BJ (cell line): ENCODE measurements around the gene PTGDS. TPM values are rescaled to one million over a fixed set of nuclear protein-coding genes. Genes with fewer than 3 reads are reported as not detected.

Experiments used
- CTCF ChIA-PET: fragments of 350-600 bp; formaldehyde crosslinking; extraction: SDS; loops from one replicate; lab custom pipeline; 2021; ENCODE audit warnings: antibody characterized with exemption, inconsistent platforms; lab: Yijun Ruan, JAX
- POLR2A ChIA-PET: fragments of 300-600 bp; sonication (Branson Sonifier 250); formaldehyde crosslinking; extraction: SDS; loops from one replicate; lab custom pipeline; 2021; ENCODE audit warnings: antibody characterized with exemption; lab: Charles Lee
- DNase-seq: peaks from one replicate; pipeline ENCODE4 v3.0.0-alpha.2; 2011; ENCODE audit warnings: low read depth
- H3K27me3 ChIP-seq: 2 replicates; pipeline ENCODE4 v1.6.0; 2011; ENCODE audit warnings: low read length; ENCODE audit not compliant: control insufficient read depth, insufficient read depth
- H3K36me3 ChIP-seq: 2 replicates; pipeline ENCODE4 v1.5.1; 2011; ENCODE audit warnings: low read length; ENCODE audit not compliant: control insufficient read depth, insufficient read depth
- H3K4me3 ChIP-seq: 2 replicates; pipeline ENCODE4 v1.5.1; 2011; ENCODE audit warnings: low read depth, mild to moderate bottlenecking, control low read depth, low read length
- polyA plus RNA-seq: library from polyadenylated mRNA; depleted of rRNA; stranded (reverse); fragments of >200 nt; gene quantifications from 2 replicates; pipeline ENCODE4 v1.2.3, GENCODE V29; 2011
- TF ChIP-seq, protein P1 (sequence below): IDR thresholded peaks from 2 replicates; pipeline ENCODE4 v1.5.1; 2011; ENCODE audit warnings: low read depth, mild to moderate bottlenecking, control low read depth, inconsistent platforms, low read length, moderate library complexity; ENCODE audit not compliant: insufficient read depth

PTGDS gene
- polyA plus RNA-seq, 1 experiment = 0.58 TPM

DNA sequence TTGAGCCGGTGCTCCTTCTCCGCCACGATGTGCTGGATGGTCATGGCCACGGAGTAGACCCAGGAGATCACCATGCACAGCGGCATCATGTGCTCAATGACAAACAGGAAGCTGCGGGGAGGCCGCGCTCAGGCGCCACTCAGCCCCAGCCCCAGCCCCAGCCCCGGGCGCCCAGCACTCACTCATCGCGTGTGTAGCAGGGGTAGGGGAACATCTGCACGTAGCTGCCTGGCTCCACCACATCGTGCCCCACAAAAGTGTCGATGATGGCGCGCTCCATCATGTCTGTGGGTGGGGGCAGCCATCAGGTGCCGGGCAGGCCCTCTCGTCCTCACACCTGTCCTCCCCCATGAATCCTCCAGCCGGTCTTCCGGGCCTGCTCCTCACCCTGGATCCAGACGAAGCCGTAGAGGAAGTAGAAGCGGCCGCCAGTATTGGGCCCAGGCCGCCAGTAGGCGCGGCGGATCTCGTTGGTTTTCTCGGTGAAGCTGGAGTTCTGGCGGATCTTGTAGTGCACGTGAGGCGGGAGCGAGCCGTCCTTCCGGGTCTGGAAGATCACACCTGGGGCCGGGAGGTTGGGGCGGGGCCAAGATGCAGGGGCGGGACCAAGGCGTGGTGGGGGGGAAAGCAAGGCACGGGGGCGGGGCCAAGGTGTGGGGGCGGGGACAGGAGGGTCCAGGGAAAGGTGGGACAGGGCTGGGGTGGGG, 40.6 kb downstream of the PTGDS start:
- ChIA-PET CTCF (interaction anchor here (1.2 to 10.7 kb wide), 3 partner anchors 11 to 18 kb away, joined by 3 to 50 read pairs (median 18); partner anchors contain the start of gene ABCA2), POLR2A (no interaction called here)
- H3K36me3 ChIP-seq = peaks cover 21% of the 10 kb centered on the region
- H3K27me3 ChIP-seq = no peaks in the 10 kb centered on the region
- no peak overlapping the region for H3K4me3 ChIP-seq
- TF ChIP-seq, protein P1, sequence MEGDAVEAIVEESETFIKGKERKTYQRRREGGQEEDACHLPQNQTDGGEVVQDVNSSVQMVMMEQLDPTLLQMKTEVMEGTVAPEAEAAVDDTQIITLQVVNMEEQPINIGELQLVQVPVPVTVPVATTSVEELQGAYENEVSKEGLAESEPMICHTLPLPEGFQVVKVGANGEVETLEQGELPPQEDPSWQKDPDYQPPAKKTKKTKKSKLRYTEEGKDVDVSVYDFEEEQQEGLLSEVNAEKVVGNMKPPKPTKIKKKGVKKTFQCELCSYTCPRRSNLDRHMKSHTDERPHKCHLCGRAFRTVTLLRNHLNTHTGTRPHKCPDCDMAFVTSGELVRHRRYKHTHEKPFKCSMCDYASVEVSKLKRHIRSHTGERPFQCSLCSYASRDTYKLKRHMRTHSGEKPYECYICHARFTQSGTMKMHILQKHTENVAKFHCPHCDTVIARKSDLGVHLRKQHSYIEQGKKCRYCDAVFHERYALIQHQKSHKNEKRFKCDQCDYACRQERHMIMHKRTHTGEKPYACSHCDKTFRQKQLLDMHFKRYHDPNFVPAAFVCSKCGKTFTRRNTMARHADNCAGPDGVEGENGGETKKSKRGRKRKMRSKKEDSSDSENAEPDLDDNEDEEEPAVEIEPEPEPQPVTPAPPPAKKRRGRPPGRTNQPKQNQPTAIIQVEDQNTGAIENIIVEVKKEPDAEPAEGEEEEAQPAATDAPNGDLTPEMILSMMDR = no peak
- DNase-seq = no peak

- DNase-seq = no peak
- POLR2A ChIA-PET = no interaction called here
- peaks cover 21% of the 10 kb centered on the region for H3K36me3 ChIP-seq
- H3K27me3 ChIP-seq = no peaks in the 10 kb centered on the region
- CTCF ChIA-PET = interaction anchor here (3.8 to 10.7 kb wide), 2 partner anchors 10 to 17 kb away, joined by 18 to 50 read pairs; partner anchors contain the start of gene ABCA2
- TF ChIP-seq, protein P1 = no peak
- H3K4me3 ChIP-seq = no peak overlapping the region
Observed at GRCh38 chr9:137018761-137019559, 41.7 kb downstream of the PTGDS start.

GRCh38 chr9:137019891-137020683, 42.8 kb downstream of the PTGDS start:
- H3K4me3 ChIP-seq = no peak overlapping the region
- no peak for DNase-seq
- ChIA-PET CTCF (interaction anchor here (1.2 to 10.7 kb wide), 5 partner anchors 9 to 72 kb away, joined by 3 to 50 read pairs (median 6); partner anchors contain the start of genes ABCA2 and FUT7), POLR2A (no interaction called here)
- H3K27me3 ChIP-seq = no peaks in the 10 kb centered on the region
- peaks cover 19% of the 10 kb centered on the region for H3K36me3 ChIP-seq
- TF ChIP-seq, protein P1 = no peak

DNA sequence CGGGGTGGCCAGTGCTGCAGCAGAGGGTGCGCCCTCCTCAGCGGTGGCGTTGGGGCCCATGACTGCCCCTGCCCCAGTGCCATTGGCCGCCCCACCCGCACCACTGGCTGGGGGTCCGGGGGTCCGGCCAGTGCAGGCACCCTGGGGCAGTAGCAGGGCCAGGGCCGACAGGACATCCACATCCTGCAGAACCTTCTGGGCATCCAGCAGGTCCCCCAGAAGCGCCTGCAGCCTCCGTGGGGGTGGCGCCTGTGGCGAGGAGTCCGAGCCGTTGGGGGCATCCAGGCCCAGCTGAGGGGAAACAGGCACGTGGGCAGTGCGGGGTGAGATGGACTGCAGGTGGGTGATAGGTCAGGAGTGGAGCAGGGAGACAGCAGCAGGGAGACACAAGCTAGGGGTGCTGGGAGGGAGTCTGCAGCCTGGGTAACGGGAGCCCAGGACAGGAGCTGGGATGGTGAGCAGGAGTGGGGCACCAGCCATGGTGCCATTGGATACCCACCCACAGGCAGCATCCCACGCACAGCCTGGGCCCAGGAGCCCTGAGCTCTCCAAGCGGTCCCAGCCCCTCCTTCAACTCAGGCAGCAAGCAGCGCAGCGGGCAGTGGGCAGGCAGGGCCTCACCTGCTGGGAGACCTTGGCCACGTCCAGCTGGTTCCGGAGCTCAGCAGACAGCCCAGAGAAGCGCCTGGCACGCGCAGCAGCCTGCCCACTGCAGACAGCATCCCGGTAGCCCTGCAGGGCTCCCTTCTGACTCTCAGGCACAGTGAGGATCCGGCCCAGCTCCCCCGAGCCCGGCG, 43.7 kb downstream of the PTGDS start:
- no peak for DNase-seq
- TF ChIP-seq, protein P1 = no peak
- Histone ChIP-seq H3K36me3 (peaks cover 15% of the 10 kb centered on the region), H3K27me3 (no peaks in the 10 kb centered on the region), H3K4me3 (no peak overlapping the region)
- CTCF ChIA-PET = interaction anchor here (1.2 to 10.7 kb wide), 5 partner anchors 8 to 73 kb away, joined by 3 to 50 read pairs (median 6); partner anchors contain the start of genes ABCA2 and FUT7
- POLR2A ChIA-PET = no interaction called here
